Caco-2 (cell line): Measurements from ENCODE around the gene FBF1. TPM values are rescaled to one million over a fixed set of nuclear protein-coding genes. Genes with fewer than 3 reads are reported as not detected.
A peak's percentile ranks its signal among the peaks of the same experiment; 100 is the strongest.
"Not testable (repeated sequence)": the region's sequence is repeated elsewhere in the genome, so short reads cannot be mapped to it uniquely, and the experiment has no call there.

Source experiments
- BruUV-seq: library from RNA; stranded (reverse); fragments of 400-500 nt; replicated peaks from 2 replicates; lab custom pipeline; 2021; lab: Mats Ljungman, UMichigan
- CTCF ChIA-PET: fragments of 300-600 bp; sonication (Branson Sonifier 250); formaldehyde crosslinking; loops from one replicate; lab custom pipeline; 2022; ENCODE audit warnings: antibody characterized with exemption; lab: Charles Lee
- POLR2A ChIA-PET: fragments of 300-600 bp; sonication (Branson Sonifier 250); formaldehyde crosslinking; loops from one replicate; lab custom pipeline; 2022; ENCODE audit warnings: antibody characterized with exemption; lab: Charles Lee
- DNase-seq, 2 experiments: peaks; one replicate each; pipeline versions ENCODE4 v3.0.0 to v3.0.0-alpha.2; 2020 to 2022
- H3K27me3 ChIP-seq: replicated peaks from 2 replicates; pipeline ENCODE4 v1.6.0; 2011; ENCODE audit warnings: low read length; ENCODE audit not compliant: control insufficient read depth, insufficient read depth
- H3K36me3 ChIP-seq: 2 replicates; pipeline ENCODE4 v1.5.1; 2011; ENCODE audit warnings: low read length; ENCODE audit not compliant: control insufficient read depth, insufficient read depth
- H3K4me1 ChIP-seq: fragments of 250-450 bp; sonication (Bioruptor Pico); 2 replicates; pipeline ENCODE4 v1.5.1; 2020; ENCODE audit warnings: mild to moderate bottlenecking
- H3K4me3 ChIP-seq: 2 replicates; pipeline ENCODE4 v1.5.1; 2011; ENCODE audit warnings: low read depth, mild to moderate bottlenecking, control low read depth, low read length
- H3K9me3 ChIP-seq: fragments of 250-450 bp; sonication (Bioruptor Pico); 2 replicates; pipeline ENCODE4 v1.5.1; 2020; ENCODE audit warnings: mild to moderate bottlenecking, moderate library complexity
- H3K27ac Mint-ChIP-seq: one replicate; pipeline ENCODE4 v1.8.0; 2022; ENCODE audit warnings: mixed read lengths; ENCODE audit not compliant: unreplicated experiment
- H3K27me3 Mint-ChIP-seq: one replicate; pipeline ENCODE4 v1.8.0; 2022; ENCODE audit warnings: mixed read lengths; ENCODE audit not compliant: insufficient read depth, unreplicated experiment
- H3K36me3 Mint-ChIP-seq: one replicate; pipeline ENCODE4 v1.8.0; 2022; ENCODE audit warnings: mild to moderate bottlenecking, mixed read lengths; ENCODE audit not compliant: insufficient read depth, unreplicated experiment
- H3K4me1 Mint-ChIP-seq: one replicate; pipeline ENCODE4 v1.8.0; 2022; ENCODE audit warnings: low read depth, mixed read lengths; ENCODE audit not compliant: unreplicated experiment
- H3K4me3 Mint-ChIP-seq: one replicate; pipeline ENCODE4 v1.8.0; 2022; ENCODE audit warnings: mild to moderate bottlenecking, moderate library complexity, mixed read lengths; ENCODE audit not compliant: unreplicated experiment
- H3K9me3 Mint-ChIP-seq: one replicate; pipeline ENCODE4 v1.8.0; 2022; ENCODE audit warnings: mixed read lengths; ENCODE audit not compliant: unreplicated experiment
- CTCF ChIP-seq, 2 experiments: fragments of 200-600 bp in 1 of 2; IDR thresholded peaks; 1 replicate in 1 of 2; 2 replicates in 1 of 2; pipeline versions ENCODE4 v1.5.1 to v1.8.0; 2011 to 2022; ENCODE audit warnings: antibody characterized with exemption in 1 of 2, control low read depth in 1 of 2, inconsistent platforms in 1 of 2, low read depth in 1 of 2, low read length in 1 of 2, mild to moderate bottlenecking in 1 of 2, moderate library complexity in 1 of 2; ENCODE audit not compliant: insufficient read depth in 1 of 2, severe bottlenecking in 1 of 2, unreplicated experiment in 1 of 2
- intact Hi-C: fragments of 100-400 bp; cut with micrococcal nuclease; formaldehyde crosslinking; loops from one replicate; pipeline ENCODE4 v1.10.0; 2022; ENCODE audit not compliant: unreplicated experiment
- total RNA-seq: library from RNA; stranded (reverse); gene quantifications from 2 replicates; pipeline ENCODE4 v1.2.3, GENCODE V29; 2022

FBF1 gene
- total RNA-seq, 1 experiment from 2014 or later: 14.1 TPM

- Histone ChIP-seq H3K27me3 (no peaks in the 10 kb centered on the region), H3K9me3 (no peaks in the 10 kb centered on the region), H3K36me3 (no peaks in the 10 kb centered on the region; the same call in 1 of the 2 replicates), H3K4me3 (no peak overlapping the region), H3K4me1 (peaks cover 12% of the 10 kb centered on the region)
- CTCF ChIA-PET: interaction anchor here (1.2 kb wide), 1 partner anchor 11 kb away, joined by 3 read pairs; no protein-coding TSS in a partner anchor
- Mint-ChIP-seq H3K4me1 (peaks cover 15% of the 10 kb centered on the region), H3K27me3 (no peaks in the 10 kb centered on the region), H3K27ac (peak overlapping the region; percentile 26), H3K9me3 (peaks cover 9% of the 10 kb centered on the region), H3K4me3 (no peak overlapping the region), H3K36me3 (peaks cover 47% of the 10 kb centered on the region)
- POLR2A ChIA-PET: interaction anchor here (1.1 kb wide), 1 partner anchor 8 kb away, joined by 4 read pairs; the partner anchor contains the start of genes ACOX1 and TEN1
- BruUV-seq: no TSS peak
- intact Hi-C loops: loop anchor here (1.0 to 10.0 kb wide), 2 partner anchors 9 to 186 kb away; partner anchors contain the start of genes ACOX1, TEN1 and UNK
- no peak for TF ChIP-seq CTCF (IDR thresholded peaks at IDR 0.05; ENCODE audit: insufficient read depth in 1 of 2, low read depth in 1 of 2, low read length in 1 of 2, severe bottlenecking in 1 of 2, unreplicated experiment in 1 of 2)
- DNase-seq: no peak
Observed at GRCh38 chr17:75970626-75971025, 29.8 kb upstream of the FBF1 start.

DNA sequence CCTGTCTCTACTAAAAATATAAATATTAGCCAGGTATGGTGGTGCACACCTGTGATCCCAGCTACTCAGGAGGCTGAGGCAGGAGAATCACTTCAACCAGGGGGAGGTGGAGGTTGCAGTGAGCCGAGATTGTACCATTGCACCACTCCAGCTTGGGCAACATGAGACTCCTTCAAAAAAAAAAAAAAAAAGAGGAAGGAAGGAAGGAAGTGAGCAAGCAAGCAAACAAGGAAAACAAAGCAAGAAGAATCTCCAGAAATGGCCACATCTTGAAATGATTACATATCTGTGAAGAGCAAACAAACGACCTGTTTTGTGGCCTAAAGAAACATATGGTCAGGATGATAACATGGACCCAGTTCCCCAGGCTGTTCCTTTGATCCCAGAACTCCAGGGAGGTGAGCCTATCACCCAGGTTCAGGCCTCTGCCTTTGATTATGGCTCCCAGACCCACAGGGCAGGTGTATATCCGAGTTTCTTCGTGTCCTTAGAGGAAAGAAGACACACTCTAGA, 29.2 kb upstream of the FBF1 start:
- ChIA-PET CTCF (interaction anchor here (1.2 kb wide), 1 partner anchor 12 kb away, joined by 3 read pairs; no protein-coding TSS in a partner anchor), POLR2A (interaction anchor here (1.1 kb wide), 1 partner anchor 9 kb away, joined by 4 read pairs; the partner anchor contains the start of genes ACOX1 and TEN1)
- Mint-ChIP-seq H3K4me3 (no peak overlapping the region), H3K27ac (peak overlapping the region; percentile 26), H3K36me3 (peaks cover 47% of the 10 kb centered on the region), H3K4me1 (peaks cover 12% of the 10 kb centered on the region), H3K9me3 (peaks cover 9% of the 10 kb centered on the region), H3K27me3 (no peaks in the 10 kb centered on the region)
- peaks cover 11% of the 10 kb centered on the region for H3K4me1 ChIP-seq
- H3K4me3 ChIP-seq: no peak overlapping the region
- no peaks in the 10 kb centered on the region for H3K9me3 ChIP-seq
- peak; percentile 70 to 71 for DNase-seq
- no TSS peak for BruUV-seq
- no peaks in the 10 kb centered on the region for H3K27me3 ChIP-seq
- no peaks in the 10 kb centered on the region; the same call in 1 of the 2 replicates for H3K36me3 ChIP-seq
- intact Hi-C loops: loop anchor here (1.0 to 10.0 kb wide), 2 partner anchors 9 to 185 kb away; partner anchors contain the start of genes ACOX1, TEN1 and UNK
- TF ChIP-seq CTCF (IDR thresholded peaks at IDR 0.05; ENCODE audit: insufficient read depth in 1 of 2, low read depth in 1 of 2, low read length in 1 of 2, severe bottlenecking in 1 of 2, unreplicated experiment in 1 of 2): no peak

GRCh38 chr17:75969044-75969443, 28.2 kb upstream of the FBF1 start:
- H3K27me3 Mint-ChIP-seq, H3K9me3 Mint-ChIP-seq, POLR2A ChIA-PET, H3K9me3 ChIP-seq, H3K27ac Mint-ChIP-seq, H3K4me3 ChIP-seq, H3K4me1 Mint-ChIP-seq, H3K4me3 Mint-ChIP-seq, DNase-seq, intact Hi-C loops, BruUV-seq, H3K27me3 ChIP-seq, H3K36me3 ChIP-seq: not testable (repeated sequence)
- peaks cover 48% of the 10 kb centered on the region for H3K36me3 Mint-ChIP-seq
- CTCF ChIA-PET: interaction anchor here (0.6 kb wide), 1 partner anchor 113 kb away, joined by 3 read pairs; no protein-coding TSS in a partner anchor
- peaks cover 11% of the 10 kb centered on the region for H3K4me1 ChIP-seq
